Measurements from ENCODE around the gene IL11RA.

IL11RA gene

DNA sequence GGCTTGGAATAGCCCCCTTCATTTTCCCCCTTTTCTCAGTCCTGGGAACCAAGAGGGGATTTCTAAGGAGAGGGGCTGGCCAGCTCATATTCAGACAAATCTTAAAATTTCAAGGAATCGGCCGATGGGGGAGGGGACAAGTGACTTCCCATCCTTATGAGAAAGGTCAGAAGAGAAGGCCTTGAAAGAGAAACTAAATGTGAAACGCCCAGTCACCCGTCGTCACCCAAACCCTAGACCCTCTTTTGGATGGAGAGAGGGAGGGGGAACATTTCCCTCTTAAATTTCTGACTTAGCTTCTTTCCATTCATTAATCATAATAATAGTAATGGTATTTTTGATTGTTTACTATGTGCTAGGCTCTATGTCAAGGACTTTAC, 39.9 kb downstream of the IL11RA start:
- H3F3A ChIP-seq (ENCODE audit: insufficient read depth), result no peaks in the 10 kb centered on the region
- H3K9me2 ChIP-seq (replicated peaks; ENCODE audit: insufficient read depth, low read length), result no peaks in the 10 kb centered on the region
- TF ChIP-seq EZH2phosphoT487 (conservative IDR thresholded peaks at IDR 0.05; ENCODE audit: low read length), result no peak
- TF ChIP-seq, protein P1, sequence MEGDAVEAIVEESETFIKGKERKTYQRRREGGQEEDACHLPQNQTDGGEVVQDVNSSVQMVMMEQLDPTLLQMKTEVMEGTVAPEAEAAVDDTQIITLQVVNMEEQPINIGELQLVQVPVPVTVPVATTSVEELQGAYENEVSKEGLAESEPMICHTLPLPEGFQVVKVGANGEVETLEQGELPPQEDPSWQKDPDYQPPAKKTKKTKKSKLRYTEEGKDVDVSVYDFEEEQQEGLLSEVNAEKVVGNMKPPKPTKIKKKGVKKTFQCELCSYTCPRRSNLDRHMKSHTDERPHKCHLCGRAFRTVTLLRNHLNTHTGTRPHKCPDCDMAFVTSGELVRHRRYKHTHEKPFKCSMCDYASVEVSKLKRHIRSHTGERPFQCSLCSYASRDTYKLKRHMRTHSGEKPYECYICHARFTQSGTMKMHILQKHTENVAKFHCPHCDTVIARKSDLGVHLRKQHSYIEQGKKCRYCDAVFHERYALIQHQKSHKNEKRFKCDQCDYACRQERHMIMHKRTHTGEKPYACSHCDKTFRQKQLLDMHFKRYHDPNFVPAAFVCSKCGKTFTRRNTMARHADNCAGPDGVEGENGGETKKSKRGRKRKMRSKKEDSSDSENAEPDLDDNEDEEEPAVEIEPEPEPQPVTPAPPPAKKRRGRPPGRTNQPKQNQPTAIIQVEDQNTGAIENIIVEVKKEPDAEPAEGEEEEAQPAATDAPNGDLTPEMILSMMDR (IDR thresholded peaks at IDR 0.05; ENCODE audit: insufficient read depth, low read length, poor library complexity, severe bottlenecking), result no peak
- H3K4me2 ChIP-seq (ENCODE audit: low read depth, low read length, poor library complexity, severe bottlenecking), result no peak overlapping the region
- no peaks in the 10 kb centered on the region for H4K20me1 ChIP-seq (ENCODE audit: low read depth, low read length)
- no peaks in the 10 kb centered on the region for H3K27me3 ChIP-seq (ENCODE audit: low read length)
- H3K9me3 ChIP-seq (ENCODE audit: insufficient read depth, low read length), result no peaks in the 10 kb centered on the region
- no peak overlapping the region for H3K9ac ChIP-seq (ENCODE audit: low read length)
- H3K4me3 ChIP-seq (ENCODE audit: insufficient read depth, low read length, poor library complexity, severe bottlenecking), result no peak overlapping the region
- H3K36me3 ChIP-seq (ENCODE audit: low read length), result no peaks in the 10 kb centered on the region
- H3K79me2 ChIP-seq (ENCODE audit: insufficient read depth, low read length), result no peaks in the 10 kb centered on the region
- H3K27ac ChIP-seq (ENCODE audit: low read depth, low read length), result no peak overlapping the region
- no peak overlapping the region for H2AFZ ChIP-seq (ENCODE audit: low read depth, low read length, severe bottlenecking)

DNA sequence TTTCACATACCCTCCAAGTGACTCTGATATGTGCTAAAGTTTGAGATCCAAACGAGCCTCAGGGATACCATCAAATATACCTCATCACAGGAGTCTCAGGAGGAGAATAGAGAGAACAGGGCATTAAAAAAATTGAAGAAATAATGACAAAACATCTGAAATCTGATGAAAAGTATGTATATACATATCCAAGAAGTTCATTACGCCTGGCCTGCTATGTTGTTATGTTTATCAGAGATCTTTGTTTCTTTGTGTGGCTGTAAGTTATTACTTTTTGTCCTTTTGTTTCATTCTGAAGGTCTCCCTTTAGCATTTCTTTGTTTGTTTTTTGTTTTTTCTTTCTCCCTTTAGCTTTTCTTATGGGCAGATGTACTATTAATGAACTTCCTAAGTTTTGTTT, 41.6 kb downstream of the IL11RA start:
- Histone ChIP-seq H2AFZ (ENCODE audit: low read depth, low read length, severe bottlenecking) (no peak overlapping the region), H3K9me3 (ENCODE audit: insufficient read depth, low read length) (no peaks in the 10 kb centered on the region), H3K27me3 (ENCODE audit: low read length) (no peaks in the 10 kb centered on the region), H3K36me3 (ENCODE audit: low read length) (no peaks in the 10 kb centered on the region), H3K9me2 (replicated peaks; ENCODE audit: insufficient read depth, low read length) (no peaks in the 10 kb centered on the region), H3K27ac (ENCODE audit: low read depth, low read length) (no peak overlapping the region), H3F3A (ENCODE audit: insufficient read depth) (no peaks in the 10 kb centered on the region), H3K4me3 (ENCODE audit: insufficient read depth, low read length, poor library complexity, severe bottlenecking) (no peak overlapping the region), H4K20me1 (ENCODE audit: low read depth, low read length) (no peaks in the 10 kb centered on the region), H3K4me2 (ENCODE audit: low read depth, low read length, poor library complexity, severe bottlenecking) (no peak overlapping the region), H3K79me2 (ENCODE audit: insufficient read depth, low read length) (no peaks in the 10 kb centered on the region), H3K9ac (ENCODE audit: low read length) (no peak overlapping the region)
- TF ChIP-seq EZH2phosphoT487 (conservative IDR thresholded peaks at IDR 0.05; ENCODE audit: low read length), result no peak
- TF ChIP-seq, protein P1 (IDR thresholded peaks at IDR 0.05; ENCODE audit: insufficient read depth, low read length, poor library complexity, severe bottlenecking), result no peak

GRCh38 chr9:34694811-34695210, 42.8 kb downstream of the IL11RA start:
- Histone ChIP-seq H3K4me2 (ENCODE audit: low read depth, low read length, poor library complexity, severe bottlenecking) (no peak overlapping the region), H3K27me3 (ENCODE audit: low read length) (no peaks in the 10 kb centered on the region), H3K79me2 (ENCODE audit: insufficient read depth, low read length) (no peaks in the 10 kb centered on the region), H3K27ac (ENCODE audit: low read depth, low read length) (no peak overlapping the region), H3K9me2 (replicated peaks; ENCODE audit: insufficient read depth, low read length) (no peaks in the 10 kb centered on the region), H3K36me3 (ENCODE audit: low read length) (no peaks in the 10 kb centered on the region), H3F3A (ENCODE audit: insufficient read depth) (no peaks in the 10 kb centered on the region), H3K9ac (ENCODE audit: low read length) (no peak overlapping the region), H3K9me3 (ENCODE audit: insufficient read depth, low read length) (no peaks in the 10 kb centered on the region), H3K4me3 (ENCODE audit: insufficient read depth, low read length, poor library complexity, severe bottlenecking) (no peak overlapping the region), H2AFZ (ENCODE audit: low read depth, low read length, severe bottlenecking) (no peak overlapping the region), H4K20me1 (ENCODE audit: low read depth, low read length) (no peaks in the 10 kb centered on the region)
- TF ChIP-seq EZH2phosphoT487 (conservative IDR thresholded peaks at IDR 0.05; ENCODE audit: low read length), result no peak
- TF ChIP-seq, protein P1 (IDR thresholded peaks at IDR 0.05; ENCODE audit: insufficient read depth, low read length, poor library complexity, severe bottlenecking), result no peak
